Stimulated activated CD4-positive, alpha-beta T cell treated with anti-CD3 and anti-CD28 coated beads, Interleukin-4, amount 100 ng/mL, for 1 hour (primary cell): ENCODE measurements around the gene RYR2.

Experiments
- DNase-seq: peaks from one replicate; pipeline ENCODE4 v3.0.0-alpha.2; 2020

Gene RYR2

DNA sequence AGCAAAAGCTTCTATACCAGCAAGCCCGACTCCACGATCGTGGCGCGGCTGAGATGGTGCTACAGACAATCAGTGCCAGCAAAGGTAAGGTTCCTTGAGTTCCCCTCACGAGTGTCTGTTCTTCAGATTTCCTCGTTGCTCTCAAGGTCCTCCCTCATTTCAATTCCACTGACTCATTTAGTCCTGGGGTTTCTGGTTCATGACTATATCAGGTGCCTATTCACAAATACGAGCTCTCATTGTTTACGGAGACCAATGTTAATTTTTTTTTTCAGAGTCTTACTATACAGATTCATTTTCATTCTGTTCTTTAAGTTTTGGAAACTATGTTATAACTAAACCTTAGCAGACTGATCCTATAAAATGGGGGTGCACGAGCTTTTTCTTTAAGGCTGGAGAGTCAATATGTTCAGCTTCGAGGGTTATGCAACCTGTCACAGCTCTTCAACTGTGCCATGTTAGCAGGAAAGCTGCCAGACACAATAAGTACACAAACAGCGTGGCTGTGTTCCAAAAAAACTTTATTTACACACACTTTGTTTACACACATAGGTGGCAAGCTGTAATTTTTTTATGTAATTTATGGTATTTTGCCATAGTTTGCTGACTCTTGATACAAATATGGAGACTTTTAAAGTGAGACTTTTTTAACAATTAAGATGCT, 714.5 kb downstream of the RYR2 start:
- DNase-seq = no peak

DNA sequence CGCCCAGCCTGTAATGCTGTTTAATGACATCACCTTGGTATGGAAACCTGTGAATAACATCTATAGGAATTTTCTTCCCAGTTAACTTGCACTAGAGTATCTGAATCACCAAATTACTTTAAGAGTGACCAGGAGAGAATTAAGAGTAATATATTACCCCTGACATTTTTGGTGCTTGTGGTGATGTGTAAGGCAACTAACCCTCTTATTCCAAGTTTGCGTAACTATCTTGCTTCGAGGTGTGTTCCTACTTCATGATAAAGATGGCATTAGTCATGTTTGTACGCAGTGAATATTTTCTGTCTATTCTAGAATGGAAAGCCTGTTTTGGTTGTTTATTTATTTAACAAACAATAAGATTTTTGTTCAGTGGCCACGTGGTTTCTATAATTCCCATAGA, 717.4 kb downstream of the RYR2 start:
- DNase-seq = no peak

DNA sequence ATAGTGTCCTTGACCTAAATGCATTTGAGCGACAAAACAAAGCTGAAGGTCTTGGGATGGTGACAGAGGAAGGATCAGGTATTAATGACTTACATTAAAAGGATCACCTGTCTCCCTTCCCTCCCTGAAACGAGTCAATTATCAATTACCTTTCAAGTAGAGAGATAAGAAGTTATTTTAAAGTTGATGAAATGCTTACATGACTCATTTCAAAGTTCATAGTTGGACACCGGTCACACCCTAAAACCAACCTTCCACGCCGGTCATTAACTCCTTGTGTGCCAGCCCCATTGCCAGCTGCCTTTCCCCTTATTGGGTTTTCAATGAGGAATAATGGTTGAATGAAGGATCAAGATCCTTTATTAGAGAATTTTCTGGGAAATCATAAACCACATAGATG, 719.0 kb downstream of the RYR2 start:
- no peak for DNase-seq

DNA sequence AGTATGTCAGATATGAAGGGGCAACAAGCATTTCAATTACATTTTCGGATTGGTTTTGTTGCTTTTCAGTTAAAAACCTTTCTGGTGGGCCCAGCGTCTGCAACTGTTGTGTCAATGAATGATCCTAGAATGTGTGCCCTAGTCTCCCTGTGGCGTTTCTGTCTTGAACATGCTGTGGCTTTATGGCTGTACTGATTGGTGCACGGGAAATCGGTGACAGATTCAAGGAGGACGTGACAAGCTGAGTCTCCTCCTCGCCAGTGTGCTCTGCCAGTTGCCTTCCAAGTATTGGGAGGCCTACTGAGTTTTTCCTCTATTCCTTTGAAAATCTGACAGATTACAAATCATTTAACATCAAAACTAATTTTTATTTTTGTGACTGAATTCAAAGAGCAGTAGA, 721.2 kb downstream of the RYR2 start:
- DNase-seq = no peak

DNA sequence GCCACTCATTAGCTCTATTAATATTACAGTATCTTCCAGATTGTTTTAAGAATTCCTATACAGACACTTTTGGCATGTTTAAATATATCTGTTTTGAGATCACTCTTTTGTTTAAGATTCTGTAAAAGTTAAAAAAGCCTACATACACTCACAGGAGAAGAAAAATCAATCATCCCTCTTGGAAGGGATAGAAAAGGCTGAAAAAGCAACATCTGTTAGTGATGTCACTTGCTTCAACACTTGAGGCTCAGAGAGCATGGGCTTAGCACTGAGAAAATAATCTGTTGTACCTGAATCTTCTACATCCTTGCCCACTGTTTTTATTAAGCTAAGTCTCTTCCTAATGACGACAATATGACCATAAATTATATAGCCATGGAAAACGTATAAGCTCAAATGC, 721.8 kb downstream of the RYR2 start:
- no peak for DNase-seq

DNA sequence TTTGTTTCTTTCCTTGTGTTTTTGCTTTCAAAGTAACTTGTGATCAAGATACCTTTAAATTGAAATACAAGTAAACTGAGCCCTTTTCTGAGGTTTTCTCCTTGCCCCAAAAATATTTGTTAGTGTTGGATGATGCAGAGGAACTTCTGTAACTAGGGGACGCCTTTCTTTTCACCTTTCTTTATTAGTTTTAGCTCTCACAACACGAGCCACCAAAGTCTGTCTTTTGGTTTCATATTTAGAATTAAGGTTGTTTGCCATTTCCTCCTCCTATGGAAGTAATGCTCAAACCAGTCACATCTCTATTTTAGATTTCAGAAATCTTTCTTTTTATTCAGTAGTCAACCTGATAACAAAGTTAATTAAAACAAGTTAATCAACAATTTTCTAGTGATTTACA, 727.9 kb downstream of the RYR2 start:
- no peak for DNase-seq

DNA sequence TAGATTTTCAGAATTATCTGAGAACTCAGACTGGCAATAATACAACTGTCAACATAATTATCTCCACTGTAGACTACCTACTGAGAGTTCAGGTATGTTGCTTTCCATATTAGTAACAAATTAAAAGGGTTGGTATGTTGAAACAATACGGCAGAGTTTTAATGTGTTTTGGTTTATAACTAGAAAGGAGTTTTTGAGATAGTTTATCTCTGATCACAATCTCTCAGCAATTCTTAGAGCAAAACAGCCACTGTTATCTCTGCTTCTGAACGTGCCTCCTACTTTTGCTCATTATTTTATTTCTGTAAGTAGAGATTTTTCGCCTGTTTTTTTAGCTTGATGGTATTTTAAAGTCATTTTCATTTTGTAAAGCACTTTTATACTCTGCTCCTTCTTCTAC, 730.0 kb downstream of the RYR2 start:
- no peak for DNase-seq

DNA sequence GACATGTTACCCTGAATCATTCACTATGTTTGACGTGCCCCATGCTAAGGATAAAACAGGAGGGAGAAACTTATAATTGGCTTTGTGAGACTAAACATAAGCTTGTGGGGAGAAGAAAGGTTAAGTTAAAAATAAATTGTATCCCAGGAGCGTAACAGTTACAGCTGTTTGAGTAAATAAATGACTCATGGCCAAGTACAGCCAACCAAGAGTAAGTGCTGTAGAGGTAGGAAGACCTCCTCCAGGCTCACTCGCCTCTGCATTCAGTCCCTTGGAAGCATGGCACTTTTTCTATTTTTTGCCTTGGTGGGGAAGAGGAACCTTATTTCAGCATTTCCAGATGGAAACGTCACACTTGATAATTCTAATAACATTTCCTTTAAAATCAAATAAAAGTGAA, 732.3 kb downstream of the RYR2 start:
- no peak for DNase-seq

DNA sequence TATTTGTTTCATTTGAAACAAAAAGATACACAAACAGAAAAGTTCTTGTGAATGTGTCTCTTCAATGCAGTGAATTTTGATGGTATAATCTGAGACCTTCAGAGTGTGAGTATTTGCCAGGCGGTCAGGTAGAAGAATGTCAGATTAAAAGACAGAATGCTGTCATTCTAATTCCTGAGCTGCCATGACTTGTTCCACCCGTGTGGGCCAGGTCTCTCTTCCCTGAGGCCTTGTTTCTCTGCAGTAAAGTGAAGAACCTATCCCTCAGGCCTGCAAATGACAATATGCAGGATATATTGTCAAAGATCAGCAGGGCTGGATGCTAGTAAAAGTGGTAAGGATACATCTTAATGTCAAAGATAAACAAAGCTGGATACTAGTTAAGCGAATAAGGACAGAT, 737.4 kb downstream of the RYR2 start:
- DNase-seq = no peak

DNA sequence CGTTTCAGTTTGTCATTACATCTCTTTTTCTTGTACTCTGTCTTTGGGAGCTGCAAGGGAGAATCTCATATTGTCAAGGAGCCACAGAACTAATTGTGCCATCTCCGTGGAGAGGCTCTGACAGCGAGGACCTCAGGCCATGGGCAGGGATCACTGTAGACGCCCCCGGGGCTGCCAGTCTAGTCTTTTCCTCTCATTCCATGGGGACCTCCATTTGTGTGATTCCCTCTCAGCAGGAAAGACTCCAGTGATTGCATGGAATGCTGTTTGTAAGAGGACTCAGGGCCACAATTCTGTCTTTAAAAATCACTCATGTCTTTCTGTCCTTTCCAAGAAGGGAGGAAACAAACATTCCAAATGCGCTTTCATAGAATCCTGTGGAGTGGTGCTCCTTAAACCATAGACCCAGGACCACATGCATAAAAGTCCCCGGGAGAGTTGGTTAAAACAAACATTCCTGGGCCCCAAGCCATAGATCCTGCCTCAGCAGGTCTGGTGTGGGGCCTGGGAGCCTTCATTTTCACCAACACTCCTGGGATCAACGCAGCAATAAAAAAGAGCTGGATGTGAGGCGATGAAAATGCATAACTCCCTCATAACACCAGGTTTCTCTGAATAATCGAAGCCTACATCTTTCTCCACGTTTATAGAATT, 744.2 kb downstream of the RYR2 start:
- DNase-seq = no peak

DNA sequence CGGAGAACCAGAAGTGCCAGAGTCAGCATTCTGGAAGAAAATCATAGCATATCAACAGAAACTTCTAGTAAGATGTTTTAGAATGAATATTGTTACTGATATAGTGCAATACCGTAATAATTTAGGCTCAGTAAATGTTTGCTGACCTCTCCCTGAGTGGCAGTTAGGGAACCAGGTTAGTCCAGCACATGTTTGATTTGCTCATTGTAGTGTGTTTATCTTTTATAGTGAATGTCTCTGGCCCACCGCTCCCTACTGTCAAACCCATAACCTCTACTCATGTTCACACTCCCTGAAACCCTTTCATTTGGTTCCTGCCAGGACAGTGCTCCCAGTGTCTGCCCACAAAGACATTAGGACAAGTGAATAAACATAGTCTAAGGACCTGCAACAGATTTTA, 746.1 kb downstream of the RYR2 start:
- DNase-seq = no peak

DNA sequence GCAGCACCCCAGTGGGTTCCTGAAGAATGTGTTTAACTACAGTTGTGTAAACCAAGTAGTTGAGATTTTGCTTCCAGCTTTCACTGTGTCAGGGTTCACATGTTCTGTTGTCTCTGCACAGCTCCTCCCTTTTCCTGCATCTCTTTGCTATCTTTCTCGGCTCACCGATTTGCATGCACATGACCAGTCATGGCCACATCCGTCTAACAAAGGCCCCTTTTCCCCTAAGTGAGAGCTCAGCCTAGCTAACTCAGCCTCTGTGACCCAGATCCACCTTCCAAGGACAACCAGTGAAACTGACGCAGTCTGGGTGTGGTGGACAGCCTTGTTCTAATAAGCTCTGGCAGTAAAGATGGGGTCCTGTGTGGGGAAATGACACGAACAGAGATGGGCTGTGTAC, 747.6 kb downstream of the RYR2 start:
- DNase-seq = no peak

DNA sequence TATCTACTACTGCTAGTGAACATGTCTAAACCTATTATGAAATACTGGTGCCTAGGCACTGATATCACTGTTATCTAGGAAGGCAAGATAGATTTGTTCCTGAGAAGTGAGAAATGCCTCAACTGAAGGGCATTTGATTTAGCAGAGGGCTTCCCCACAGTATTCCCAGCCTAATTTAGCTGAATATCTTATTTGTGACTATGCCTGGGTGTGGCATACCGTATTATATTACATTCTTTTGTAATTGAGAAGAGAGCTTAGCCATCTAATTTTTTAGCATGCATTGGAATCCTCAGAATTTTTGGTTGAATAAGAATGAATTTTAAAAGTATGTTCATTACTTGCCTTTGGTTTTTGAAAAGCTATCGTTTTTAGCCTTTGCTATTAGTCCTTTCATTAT, 749.6 kb downstream of the RYR2 start:
- no peak for DNase-seq

DNA sequence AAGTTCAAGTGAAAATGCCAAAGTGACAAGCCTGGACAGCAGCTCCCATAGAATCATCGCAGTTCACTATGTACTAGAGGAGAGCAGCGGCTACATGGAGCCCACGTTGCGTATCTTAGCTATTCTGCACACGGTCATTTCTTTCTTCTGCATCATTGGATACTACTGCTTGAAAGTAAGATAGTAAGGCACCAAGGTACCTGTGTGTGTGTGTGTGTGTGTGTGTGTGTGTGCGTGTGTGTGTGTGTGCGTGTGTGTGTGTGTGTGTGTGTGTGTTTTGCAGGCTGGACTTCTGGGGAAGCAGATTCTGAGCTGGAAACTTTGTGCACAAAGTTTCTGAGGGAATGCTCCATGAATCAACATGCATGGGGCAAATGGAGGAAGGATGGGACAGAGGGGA, 750.2 kb downstream of the RYR2 start:
- DNase-seq = no peak

DNA sequence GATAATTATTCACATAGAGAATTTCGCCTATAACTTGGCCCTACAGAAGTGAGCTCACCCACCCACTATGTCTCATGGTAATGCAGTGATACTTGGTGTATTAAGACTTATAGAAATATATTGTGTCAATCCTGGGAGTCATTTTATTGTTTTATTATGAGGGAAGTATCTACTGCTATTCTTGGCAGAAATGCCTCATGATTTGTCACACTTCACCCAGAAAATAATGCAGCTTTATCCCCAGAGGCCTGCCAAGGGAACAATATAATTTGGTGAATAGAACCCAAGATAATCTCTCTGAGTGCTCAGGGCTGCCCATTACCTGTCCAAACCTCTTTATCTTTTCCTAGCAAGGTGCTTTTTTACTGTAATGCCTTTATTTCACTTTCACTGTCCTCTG, 750.7 kb downstream of the RYR2 start:
- no peak for DNase-seq

DNA sequence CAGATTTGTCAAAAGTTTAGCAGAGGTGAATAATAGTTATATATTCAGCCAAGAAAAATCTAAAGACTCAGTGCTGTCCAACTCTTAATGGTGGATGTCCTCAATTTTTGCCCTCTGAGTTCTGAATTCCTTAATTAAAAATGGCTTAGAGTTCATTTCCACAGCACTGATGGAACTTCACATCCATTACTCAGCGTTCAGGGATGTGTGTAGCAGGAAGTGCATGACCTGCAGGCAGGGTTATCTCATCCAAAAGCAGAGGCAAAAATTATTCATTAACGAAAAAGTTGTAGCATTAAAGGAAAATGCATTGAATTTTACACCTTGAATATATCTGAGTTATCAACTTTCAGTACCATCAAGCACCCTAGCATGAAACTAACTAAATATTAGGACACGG, 752.1 kb downstream of the RYR2 start:
- DNase-seq = no peak

DNA sequence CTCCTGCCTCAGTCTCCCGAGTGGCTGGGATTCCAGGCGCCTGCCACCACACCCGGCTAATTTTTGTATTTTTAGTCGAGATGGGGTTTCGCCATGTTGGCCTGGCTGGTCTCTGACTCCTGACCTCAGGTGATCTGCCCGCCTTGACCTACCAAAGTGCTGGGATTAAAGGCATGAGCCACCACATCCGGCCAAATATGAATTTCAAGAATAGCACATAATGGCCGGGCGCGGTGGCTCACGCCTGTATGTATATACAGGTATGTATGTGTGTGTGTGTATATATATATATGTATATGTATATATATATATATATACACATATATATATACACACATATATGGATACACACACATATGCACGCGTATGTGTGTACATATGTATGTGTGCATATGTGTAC, 753.6 kb downstream of the RYR2 start:
- DNase-seq = no peak

DNA sequence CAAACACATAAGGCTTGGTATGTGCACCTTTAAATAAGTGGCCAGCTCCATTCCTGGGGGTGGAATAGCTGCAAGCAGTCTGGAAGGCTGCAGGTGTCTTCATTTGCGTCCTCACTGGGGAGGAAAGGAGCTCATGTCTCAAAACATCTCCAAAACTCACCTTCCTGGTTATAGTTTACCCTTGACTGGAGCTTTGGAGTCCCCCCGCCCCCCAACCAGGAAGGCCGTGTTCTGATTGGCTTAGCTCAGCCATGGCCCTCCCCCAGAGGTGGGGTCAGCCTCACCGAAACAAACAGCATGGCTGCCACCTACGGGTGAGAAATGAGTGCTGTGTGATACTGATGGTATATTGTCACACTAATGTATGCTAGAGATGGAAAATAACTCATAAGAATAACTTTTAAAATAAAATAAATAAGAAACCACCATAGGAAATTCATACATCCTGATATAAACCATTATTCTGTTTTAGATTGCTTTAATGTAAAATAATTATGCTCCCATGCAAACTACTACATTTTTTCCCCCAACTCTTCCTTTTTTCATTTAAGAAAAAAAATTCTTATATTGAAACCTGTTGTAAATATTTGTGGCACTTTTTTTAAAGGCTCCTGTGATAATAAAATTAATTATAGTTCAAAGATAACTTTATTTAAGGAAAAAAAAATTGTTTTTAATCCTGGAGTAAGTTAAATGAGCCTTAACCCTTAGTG, 757.9 kb downstream of the RYR2 start:
- peak; percentile 17 for DNase-seq

DNA sequence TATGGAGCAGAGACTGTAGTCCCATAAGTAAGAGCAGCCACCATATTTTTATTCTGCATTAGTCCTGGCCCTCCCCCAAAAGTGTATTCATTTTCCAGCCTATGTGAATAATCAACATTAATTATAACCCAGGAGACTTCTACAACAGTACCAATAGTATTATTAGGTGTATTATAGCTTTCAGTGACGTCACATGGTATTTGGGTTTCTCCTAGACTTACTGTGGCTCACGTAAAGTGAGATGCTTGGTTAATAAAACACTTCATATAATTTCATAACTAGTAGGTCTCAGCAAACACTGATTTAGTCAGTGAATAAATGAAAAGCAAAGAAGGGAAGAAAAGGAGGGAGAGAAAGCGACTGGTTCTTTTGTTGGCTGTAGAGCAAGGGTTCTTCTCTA, 762.5 kb downstream of the RYR2 start:
- DNase-seq = no peak

DNA sequence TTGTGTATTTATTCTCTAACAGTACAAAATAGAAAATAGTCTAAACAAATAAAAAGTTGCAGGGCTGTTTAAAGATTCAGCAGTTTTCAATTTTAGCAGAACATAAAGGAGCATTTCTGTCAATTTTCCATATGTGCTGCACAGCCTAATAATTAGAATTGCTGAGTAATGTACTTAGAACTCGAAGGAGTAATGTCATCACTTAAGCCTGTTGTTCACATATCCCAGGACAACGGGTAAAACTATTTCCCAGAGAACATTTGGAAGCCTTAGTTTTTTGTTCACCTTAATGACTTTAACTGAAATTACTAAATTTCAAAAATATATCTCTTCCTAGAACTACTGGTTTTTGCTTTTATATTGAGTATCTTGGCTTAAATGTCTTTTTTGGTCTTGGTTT, 767.1 kb downstream of the RYR2 start:
- no peak for DNase-seq

DNA sequence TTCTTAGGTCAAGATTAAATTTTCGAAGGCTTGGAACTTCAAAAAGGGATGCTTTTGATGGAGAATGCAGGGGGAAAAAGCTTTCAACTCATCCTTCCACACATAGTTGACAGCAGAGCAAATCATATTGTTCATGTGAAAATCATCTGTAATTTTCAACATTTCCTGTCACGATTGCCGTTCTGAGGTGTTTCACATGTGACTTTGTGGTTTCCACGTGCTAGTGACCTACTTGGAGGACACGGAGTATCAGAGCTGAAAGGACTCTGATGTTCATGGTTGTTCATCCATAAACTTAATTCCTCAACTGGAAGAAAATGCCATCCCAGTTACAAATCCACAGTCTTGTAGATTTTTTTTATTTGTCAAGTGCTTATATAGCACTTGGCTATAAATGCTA, 769.6 kb downstream of the RYR2 start:
- no peak for DNase-seq

DNA sequence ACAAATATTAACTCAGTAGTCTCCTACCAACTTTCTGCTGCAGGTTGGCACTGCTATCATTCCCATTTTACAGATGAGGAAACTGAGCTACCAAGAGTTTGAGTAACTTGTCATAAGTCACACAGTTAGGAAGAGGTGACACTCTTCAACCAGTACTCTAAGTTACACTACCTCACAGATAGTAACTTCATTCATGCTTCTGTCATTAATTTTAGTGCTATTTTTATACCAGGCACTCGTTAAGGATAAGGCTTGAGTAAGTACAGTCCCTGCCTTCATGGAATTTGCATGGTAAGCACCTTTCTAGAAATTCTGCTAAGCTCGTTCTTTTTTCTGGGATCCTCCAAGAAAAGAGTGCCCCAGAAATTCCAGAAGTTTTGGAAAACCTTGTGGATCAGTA, 770.1 kb downstream of the RYR2 start:
- no peak for DNase-seq

DNA sequence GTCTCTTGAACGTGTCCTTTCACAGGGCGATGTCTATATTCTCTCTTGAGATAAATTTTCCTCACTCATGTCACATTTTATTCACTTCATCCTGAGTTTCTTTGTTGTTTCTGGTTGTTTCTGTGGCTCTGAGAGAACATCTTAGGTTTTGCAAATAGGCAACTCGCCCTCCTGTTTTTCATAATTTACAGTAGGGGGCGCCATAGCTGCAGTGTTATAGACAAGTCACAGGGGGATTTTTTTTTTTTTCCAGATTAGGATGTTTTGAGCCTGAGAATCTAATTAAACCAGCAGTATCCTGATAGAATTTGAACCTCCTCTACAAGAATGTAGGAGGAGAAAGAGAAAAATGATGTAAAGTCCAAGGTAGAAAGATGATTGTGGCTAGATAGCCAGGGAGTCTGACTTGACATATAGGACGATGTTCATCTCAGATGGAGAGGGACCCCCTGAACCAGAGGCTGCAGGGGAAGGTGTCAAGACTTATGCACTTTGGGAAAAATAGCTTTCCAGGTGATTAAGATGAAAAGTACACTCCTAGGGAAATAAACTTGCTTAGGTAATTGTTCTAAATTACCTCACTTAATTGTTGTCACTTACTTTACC, 772.4 kb downstream of the RYR2 start:
- no peak for DNase-seq

DNA sequence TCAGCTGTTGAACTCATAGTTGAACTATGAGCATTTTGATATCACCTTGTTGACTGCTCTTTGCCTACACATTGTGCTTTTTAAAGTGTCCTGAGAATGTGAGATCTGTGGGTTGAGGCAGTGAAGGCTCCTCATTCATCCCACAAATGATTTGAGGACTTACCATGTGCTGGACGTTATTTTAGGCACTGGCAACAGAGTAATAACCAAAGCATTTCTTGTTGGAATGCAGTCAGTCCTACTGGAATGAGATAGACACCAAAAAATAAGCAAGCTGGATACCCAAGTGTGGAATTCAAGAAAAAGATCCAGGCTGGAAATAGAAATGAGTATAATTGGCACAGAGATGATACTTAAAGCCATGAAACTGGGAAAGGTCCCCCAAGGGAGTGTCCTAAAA, 775.3 kb downstream of the RYR2 start:
- DNase-seq = no peak
